ENCODE data around the gene ZNRF1. TPM values are rescaled to one million over a fixed set of nuclear protein-coding genes. Genes with fewer than 3 reads are reported as not detected.
"Not testable (repeated sequence)": the region's sequence is repeated elsewhere in the genome, so short reads cannot be mapped to it uniquely, and the experiment has no call there.

ZNRF1 gene
- total and polyA plus RNA-seq, 10 of the 15 experiments (the other 5 are each of a cell fraction or from before 2014, with no cell fraction given) = 5.8 to 25.9 (median 14.3) TPM

- TF ChIP-seq, protein P1, sequence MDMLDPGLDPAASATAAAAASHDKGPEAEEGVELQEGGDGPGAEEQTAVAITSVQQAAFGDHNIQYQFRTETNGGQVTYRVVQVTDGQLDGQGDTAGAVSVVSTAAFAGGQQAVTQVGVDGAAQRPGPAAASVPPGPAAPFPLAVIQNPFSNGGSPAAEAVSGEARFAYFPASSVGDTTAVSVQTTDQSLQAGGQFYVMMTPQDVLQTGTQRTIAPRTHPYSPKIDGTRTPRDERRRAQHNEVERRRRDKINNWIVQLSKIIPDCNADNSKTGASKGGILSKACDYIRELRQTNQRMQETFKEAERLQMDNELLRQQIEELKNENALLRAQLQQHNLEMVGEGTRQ (IDR thresholded peaks at IDR 0.05; ENCODE audit: borderline replicate concordance, low read depth, low read length) = no peak
Observed at GRCh38 chr16:74987027-74987681, 11.7 kb upstream of the ZNRF1 start (continued).

DNA sequence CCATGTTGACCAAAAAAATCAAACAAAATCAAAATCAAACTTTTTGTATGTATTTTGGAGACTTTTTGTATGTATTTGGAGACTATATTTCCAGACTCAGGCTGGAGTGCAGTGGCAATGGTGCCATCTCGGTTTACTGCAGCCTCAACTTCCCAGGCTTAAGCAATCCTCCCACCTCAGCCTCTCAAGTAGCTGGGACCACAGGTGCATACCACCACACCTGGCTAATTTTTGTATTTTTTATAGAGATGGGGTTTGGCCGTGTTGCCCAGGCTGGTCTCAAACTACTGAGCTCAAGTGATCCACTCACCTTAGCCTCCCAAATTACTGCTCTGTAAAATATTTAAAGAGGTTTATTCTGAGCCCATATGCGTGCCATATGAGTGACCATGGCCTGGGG lies 9.0 kb upstream of the ZNRF1 start:
- H4K20me1 ChIP-seq (ENCODE audit: control insufficient read depth, insufficient read depth); H3K27me3 ChIP-seq (replicated peaks in 1 of 2; ENCODE audit: control insufficient read depth in 2 of 2, insufficient read depth in 2 of 2, low read length in 1 of 2); H3K79me2 ChIP-seq (ENCODE audit: control insufficient read depth, insufficient read depth, low read length); RAD21 ChIA-PET (ENCODE audit: unreplicated experiment); BruUV-seq (replicated peaks); H3K4me3 ChIP-seq; H2AFZ ChIP-seq (ENCODE audit: control insufficient read depth, low read depth, low read length); H3K27ac ChIP-seq (ENCODE audit: control insufficient read depth, insufficient read depth); H3K4me1 ChIP-seq (ENCODE audit: control insufficient read depth, insufficient read depth, low read length); H3K9ac ChIP-seq (ENCODE audit: control insufficient read depth, insufficient read depth, low read length); ATAC-seq; FAIRE-seq; H3K9me3 ChIP-seq (replicated peaks; ENCODE audit: control insufficient read depth, insufficient read depth, low read length); H3K36me3 ChIP-seq (ENCODE audit: control insufficient read depth in 2 of 2, insufficient read depth in 2 of 2, low read length in 1 of 2); H3K4me2 ChIP-seq (ENCODE audit: control insufficient read depth, insufficient read depth); DNase-seq (ENCODE audit: low read depth, low spot score): not testable (repeated sequence)
- intact Hi-C loops (cut with micrococcal nuclease; ENCODE audit: unreplicated experiment) (loop anchor here (10.0 kb wide), 1 partner anchor 125 kb away; no protein-coding TSS in a partner anchor), in situ Hi-C loops (cut with MboI) (loop anchor here (5.0 kb wide), 1 partner anchor 117 kb away; no protein-coding TSS in a partner anchor)
- ChIA-PET POLR2A (interaction anchor here (0.6 kb wide), 1 partner anchor 13 kb away, joined by 3 read pairs; no protein-coding TSS in a partner anchor), SMC1A (ENCODE audit: uncharacterized antibody, unreplicated experiment) (interaction anchor here (0.6 to 0.8 kb wide), 2 partner anchors 127 to 294 kb away, joined by 3 read pairs; no protein-coding TSS in a partner anchor), CTCF (interaction anchor here (0.7 kb wide), 1 partner anchor 49 kb away, joined by 4 read pairs; no protein-coding TSS in a partner anchor)
- 11% methylated on average over 3 of the region's 3 CpGs for WGBS (ENCODE audit: insufficient coverage, insufficient replicate concordance, low lambda C conversion rate, missing lambda C conversion rate)

GRCh38 chr16:74990832-74991231 lies 8.0 kb upstream of the ZNRF1 start:
- ChIA-PET CTCF (no interaction called here), RAD21 (ENCODE audit: unreplicated experiment) (no interaction called here), POLR2A (no interaction called here), SMC1A (ENCODE audit: uncharacterized antibody, unreplicated experiment) (no interaction called here)
- 71% methylated on average over 10 of the region's 10 CpGs for WGBS (ENCODE audit: insufficient coverage, insufficient replicate concordance, low lambda C conversion rate, missing lambda C conversion rate)
- ATAC-seq (no peak), DNase-seq (ENCODE audit: low read depth, low spot score) (no peak), FAIRE-seq (no peak)
- Histone ChIP-seq H4K20me1 (ENCODE audit: control insufficient read depth, insufficient read depth) (no peaks in the 10 kb centered on the region), H3K9me3 (replicated peaks; ENCODE audit: control insufficient read depth, insufficient read depth, low read length) (no peaks in the 10 kb centered on the region), H3K36me3 (ENCODE audit: control insufficient read depth in 2 of 2, insufficient read depth in 2 of 2, low read length in 1 of 2) (no peaks in the 10 kb centered on the region), H3K27me3 (replicated peaks in 1 of 2; ENCODE audit: control insufficient read depth in 2 of 2, insufficient read depth in 2 of 2, low read length in 1 of 2) (no peaks in the 10 kb centered on the region), H2AFZ (ENCODE audit: control insufficient read depth, low read depth, low read length) (no peak overlapping the region), H3K27ac (ENCODE audit: control insufficient read depth, insufficient read depth) (no peak overlapping the region), H3K4me2 (ENCODE audit: control insufficient read depth, insufficient read depth) (no peak overlapping the region), H3K79me2 (ENCODE audit: control insufficient read depth, insufficient read depth, low read length) (no peaks in the 10 kb centered on the region), H3K4me1 (ENCODE audit: control insufficient read depth, insufficient read depth, low read length) (no peaks in the 10 kb centered on the region), H3K9ac (ENCODE audit: control insufficient read depth, insufficient read depth, low read length) (no peak overlapping the region), H3K4me3 (no peak overlapping the region)
- in situ Hi-C loops (cut with MboI) (loop anchor here (5.0 kb wide), 1 partner anchor 116 kb away; no protein-coding TSS in a partner anchor), intact Hi-C loops (cut with micrococcal nuclease; ENCODE audit: unreplicated experiment) (loop anchor here (10.0 kb wide), 1 partner anchor 126 kb away; no protein-coding TSS in a partner anchor)
- no peak for TF ChIP-seq NBN (IDR thresholded peaks at IDR 0.05)
- TF ChIP-seq, protein P2, sequence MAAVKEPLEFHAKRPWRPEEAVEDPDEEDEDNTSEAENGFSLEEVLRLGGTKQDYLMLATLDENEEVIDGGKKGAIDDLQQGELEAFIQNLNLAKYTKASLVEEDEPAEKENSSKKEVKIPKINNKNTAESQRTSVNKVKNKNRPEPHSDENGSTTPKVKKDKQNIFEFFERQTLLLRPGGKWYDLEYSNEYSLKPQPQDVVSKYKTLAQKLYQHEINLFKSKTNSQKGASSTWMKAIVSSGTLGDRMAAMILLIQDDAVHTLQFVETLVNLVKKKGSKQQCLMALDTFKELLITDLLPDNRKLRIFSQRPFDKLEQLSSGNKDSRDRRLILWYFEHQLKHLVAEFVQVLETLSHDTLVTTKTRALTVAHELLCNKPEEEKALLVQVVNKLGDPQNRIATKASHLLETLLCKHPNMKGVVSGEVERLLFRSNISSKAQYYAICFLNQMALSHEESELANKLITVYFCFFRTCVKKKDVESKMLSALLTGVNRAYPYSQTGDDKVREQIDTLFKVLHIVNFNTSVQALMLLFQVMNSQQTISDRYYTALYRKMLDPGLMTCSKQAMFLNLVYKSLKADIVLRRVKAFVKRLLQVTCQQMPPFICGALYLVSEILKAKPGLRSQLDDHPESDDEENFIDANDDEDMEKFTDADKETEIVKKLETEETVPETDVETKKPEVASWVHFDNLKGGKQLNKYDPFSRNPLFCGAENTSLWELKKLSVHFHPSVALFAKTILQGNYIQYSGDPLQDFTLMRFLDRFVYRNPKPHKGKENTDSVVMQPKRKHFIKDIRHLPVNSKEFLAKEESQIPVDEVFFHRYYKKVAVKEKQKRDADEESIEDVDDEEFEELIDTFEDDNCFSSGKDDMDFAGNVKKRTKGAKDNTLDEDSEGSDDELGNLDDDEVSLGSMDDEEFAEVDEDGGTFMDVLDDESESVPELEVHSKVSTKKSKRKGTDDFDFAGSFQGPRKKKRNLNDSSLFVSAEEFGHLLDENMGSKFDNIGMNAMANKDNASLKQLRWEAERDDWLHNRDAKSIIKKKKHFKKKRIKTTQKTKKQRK (IDR thresholded peaks at IDR 0.05; ENCODE audit: low read depth, low read length) = no peak
- TF ChIP-seq SMAD5 (IDR thresholded peaks at IDR 0.05; ENCODE audit: low read depth) = no peak
- TF ChIP-seq ETV6 (conservative IDR thresholded peaks at IDR 0.05 in 1 of 2, IDR thresholded peaks at IDR 0.05 in 1 of 2; ENCODE audit: borderline replicate concordance in 1 of 2, low read depth in 1 of 2) = no peak
- no peak for TF ChIP-seq BACH1 (IDR thresholded peaks at IDR 0.05; ENCODE audit: borderline replicate concordance)
- TF ChIP-seq TCF7 (IDR thresholded peaks at IDR 0.05; ENCODE audit: borderline replicate concordance) = no peak
- TF ChIP-seq NKRF (conservative IDR thresholded peaks at IDR 0.05) = no peak
- BruUV-seq (replicated peaks) = no TSS peak

Measured in GM12878 (cell line).